ENCODE results near the gene NAXE.

GRCh38 chr1:156552518-156552917, 39.1 kb upstream of the NAXE start:
- TF ChIP-seq EZH2phosphoT487 (IDR thresholded peaks at IDR 0.05; ENCODE audit: low read depth, severe bottlenecking, unreplicated experiment) (no peak), CTCF (IDR thresholded peaks at IDR 0.05; ENCODE audit: poor library complexity) (no peak), EZH2 (IDR thresholded peaks at IDR 0.05; ENCODE audit: borderline replicate concordance) (no peak)
